GM19463 (cell line): Measurements from ENCODE around the gene GYPB.
A peak's percentile ranks its signal among the peaks of the same experiment; 100 is the strongest.
"Not testable (repeated sequence)": the region's sequence is repeated elsewhere in the genome, so short reads cannot be mapped to it uniquely, and the experiment has no call there.

Experiments
- ATAC-seq: cut with Tn5 transposase; IDR thresholded peaks from one replicate; pipeline ENCODE4 v1.9.1; 2021; ENCODE audit warnings: mild to moderate bottlenecking, moderate library complexity; ENCODE audit not compliant: unreplicated experiment

GYPB gene

DNA sequence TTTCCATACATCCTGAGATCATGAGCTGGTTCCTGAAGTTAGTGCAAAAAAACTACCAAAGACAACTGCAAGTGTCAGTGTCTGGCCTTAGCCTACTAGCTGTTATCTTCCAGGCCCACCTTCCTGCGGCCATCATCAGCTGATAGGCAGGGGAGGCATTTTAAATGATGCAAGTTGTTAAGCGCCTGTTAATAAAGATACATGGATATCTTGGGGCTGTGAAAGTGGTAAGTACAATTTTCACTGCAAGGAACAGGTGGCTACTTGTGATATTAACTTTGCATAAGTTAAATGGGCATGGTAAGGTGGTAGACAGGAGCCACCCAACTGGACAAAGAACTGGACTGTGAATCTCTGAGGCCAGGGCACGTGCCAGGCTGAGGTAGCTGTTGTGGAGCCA lies at the start of gene GYPB:
GYPB (minus strand) TSS at position 104 of the 400 bp plus-strand sequence; CDS start at position 11, 93 bp downstream.
- ATAC-seq = not testable (repeated sequence)

- not testable (repeated sequence) for ATAC-seq
Observed at GRCh38 chr4:144061556-144061955, 42.4 kb upstream of the GYPB start.

GRCh38 chr4:144060234-144060859 lies 41.2 kb upstream of the GYPB start:
- not testable (repeated sequence) for ATAC-seq

DNA sequence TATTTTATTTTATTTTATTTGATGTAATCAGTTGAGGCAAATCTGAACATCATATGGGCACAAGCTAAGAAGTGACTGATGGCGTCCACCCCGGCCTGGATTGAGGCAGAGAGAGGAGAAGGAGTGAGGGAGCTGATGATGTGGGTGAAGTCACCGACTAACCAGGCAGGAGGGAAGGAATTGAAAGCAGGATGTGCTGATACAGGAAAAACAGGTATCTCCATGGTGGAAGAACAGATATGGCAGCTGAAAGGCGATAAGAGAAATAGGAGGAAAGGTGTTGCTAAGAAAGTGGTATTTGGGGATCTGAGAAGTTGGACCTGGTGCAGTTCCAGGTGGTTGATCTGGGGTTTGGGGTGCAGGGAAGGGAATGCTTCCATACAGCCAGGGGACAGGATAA lies 37.6 kb upstream of the GYPB start:
- ATAC-seq = no peak

DNA sequence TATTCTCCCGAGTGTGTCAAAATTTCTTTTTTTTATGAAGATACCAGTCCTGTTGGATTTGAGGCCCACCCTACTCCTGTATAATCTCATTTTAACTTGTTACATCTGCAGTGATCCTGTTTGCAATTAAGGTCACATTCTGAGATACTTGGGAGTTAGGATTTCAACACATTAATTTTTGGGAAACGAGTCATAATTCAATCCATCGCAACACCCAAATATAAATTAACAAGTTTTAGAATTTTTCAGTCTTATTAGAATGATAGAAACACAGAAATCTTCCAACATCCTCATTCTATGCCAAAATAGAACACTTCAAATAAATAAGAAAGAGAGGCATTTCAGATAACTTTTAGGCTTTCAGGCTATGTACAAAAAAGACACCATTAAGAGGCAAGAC lies 36.2 kb upstream of the GYPB start:
- not testable (repeated sequence) for ATAC-seq

- not testable (repeated sequence) for ATAC-seq
Observed at GRCh38 chr4:144051494-144051893, 32.3 kb upstream of the GYPB start.

DNA sequence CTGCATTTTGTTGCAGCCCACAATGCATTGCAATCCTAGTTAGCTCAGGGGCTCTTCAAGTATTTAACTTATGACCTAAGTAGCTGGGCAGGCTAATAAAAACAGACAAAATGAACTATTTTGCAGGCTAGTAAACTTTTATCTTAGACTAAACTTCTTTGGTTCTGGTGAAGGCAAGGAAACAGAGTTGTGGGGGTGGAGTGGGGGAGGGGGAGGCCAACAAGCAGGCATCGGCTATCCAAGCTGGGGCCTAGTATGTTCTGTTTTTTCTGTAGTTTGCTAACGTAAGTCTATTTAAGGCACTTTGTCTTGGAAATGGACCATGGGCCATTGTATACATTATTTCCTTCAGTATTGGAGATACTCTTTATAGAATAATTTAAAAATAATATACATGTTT lies 31.5 kb upstream of the GYPB start:
- ATAC-seq = not testable (repeated sequence)

GRCh38 chr4:144049495-144050424 lies 30.6 kb upstream of the GYPB start:
- not testable (repeated sequence) for ATAC-seq

GRCh38 chr4:144044936-144045335 lies 25.8 kb upstream of the GYPB start:
- not testable (repeated sequence) for ATAC-seq

DNA sequence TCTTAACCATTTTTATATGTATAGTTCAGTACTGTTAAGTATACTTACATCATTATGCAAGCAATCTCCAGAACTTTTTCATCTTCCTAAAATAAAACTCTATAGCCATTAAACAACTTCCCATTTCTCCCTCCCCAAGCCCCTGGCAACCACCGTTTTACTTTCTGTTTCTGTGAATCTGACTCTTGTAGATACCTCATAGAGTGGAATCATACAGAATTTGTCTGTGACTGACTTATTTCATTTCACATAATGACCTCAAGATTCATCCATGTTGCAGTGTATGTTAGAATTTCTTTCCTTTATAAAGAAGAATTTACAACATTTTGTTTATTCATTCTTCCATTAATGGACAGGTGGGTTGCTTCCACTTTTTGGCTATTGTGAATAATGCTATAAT lies 13.4 kb upstream of the GYPB start:
- ATAC-seq = not testable (repeated sequence)

GRCh38 chr4:144031875-144032274 lies 12.7 kb upstream of the GYPB start:
- not testable (repeated sequence) for ATAC-seq

GRCh38 chr4:144031369-144031768 lies 12.2 kb upstream of the GYPB start:
- not testable (repeated sequence) for ATAC-seq

DNA sequence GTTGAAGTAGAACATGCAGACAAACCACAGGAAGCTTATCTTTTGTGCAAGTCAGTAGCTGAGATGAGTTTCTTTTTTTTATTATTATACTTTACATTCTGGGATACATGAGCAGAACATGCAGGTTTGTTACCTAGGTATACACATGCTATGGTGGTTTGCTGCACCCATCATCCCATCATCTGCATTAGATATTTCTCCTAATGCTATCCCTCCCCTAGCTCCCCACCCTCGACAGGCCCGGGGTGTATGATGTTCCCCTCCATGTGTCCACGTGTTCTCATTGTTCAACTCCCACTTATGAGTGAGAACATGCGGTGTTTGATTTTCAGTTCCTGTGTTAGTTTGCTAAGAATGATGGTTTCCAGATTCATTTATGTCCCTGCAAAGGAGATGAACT lies 11.5 kb upstream of the GYPB start:
- not testable (repeated sequence) for ATAC-seq

GRCh38 chr4:144026682-144027081 lies 7.5 kb upstream of the GYPB start:
- not testable (repeated sequence) for ATAC-seq

DNA sequence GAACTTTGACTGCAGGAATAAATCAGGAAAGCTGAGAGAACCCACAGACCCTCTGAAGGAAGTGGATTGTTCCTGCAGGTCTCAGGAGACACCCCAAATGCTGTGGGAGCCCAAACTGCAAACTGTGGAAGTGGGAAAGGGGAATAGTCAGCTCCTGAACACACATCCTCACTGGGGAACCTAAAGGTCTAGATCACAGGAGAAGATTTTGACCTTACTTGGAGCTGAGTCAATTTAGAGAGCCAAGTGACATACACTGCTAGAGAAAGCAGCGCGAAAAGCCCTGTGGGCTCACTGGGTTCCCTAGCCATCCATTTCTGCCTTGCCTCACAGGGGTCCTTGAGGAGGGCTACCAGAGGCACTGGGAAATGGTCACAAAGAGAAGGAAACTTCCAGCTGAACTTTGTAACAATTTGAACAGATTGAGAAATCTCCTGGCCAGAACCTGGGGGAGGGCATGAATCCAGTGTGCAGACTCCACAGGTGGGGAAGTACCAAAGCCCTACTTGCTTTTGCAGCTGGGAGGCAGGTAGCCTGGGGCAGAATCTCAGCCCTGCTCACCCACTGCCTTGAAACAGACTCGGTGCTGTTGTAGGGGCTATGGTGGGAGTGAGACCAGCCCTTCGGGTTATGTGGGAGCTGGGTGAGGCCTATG lies 5.3 kb upstream of the GYPB start:
- not testable (repeated sequence) for ATAC-seq

GRCh38 chr4:144022772-144023400 lies 3.7 kb upstream of the GYPB start:
- ATAC-seq = not testable (repeated sequence)

DNA sequence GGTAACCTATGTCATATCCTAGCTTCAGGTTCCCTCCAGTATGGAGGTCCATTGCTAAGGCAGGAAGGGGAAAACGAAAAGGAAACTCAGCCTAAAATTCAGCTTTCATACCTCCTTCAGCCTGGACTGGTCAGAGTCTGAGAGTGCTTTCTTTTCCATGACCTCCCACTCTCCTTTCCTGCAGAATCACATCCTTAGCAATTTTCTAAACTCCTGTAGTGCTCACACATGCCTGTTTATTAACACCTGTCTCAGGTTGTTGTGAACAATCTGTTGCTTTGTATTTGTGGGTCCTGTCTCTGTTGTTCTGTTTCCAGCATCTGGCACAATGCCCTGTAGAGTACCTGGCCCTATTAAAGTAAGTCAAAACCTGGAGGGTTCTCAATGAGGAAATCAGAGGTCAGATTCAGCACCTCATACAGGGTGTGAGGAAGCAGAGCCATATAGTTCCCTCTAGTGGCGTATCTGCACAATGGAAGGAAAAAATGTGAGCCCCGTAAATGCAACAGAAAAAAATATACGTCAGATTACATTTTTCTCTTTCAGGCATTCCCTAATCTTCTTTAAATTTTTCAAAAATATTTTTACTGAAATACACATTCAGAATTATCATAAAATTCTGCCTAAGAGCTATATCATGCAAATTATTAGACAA lies 2.3 kb upstream of the GYPB start:
- peak; percentile 80 for ATAC-seq

GRCh38 chr4:144018223-144019000 lies 768 bp downstream of the GYPB start:
- not testable (repeated sequence) for ATAC-seq

- ATAC-seq = not testable (repeated sequence)
Observed at GRCh38 chr4:144017271-144017670, 1.9 kb downstream of the GYPB start.
